HFFc6 (cell line): ENCODE results near the gene PRSS8. TPM values are rescaled to one million over a fixed set of nuclear protein-coding genes. Genes with fewer than 3 reads are reported as not detected.

Experiments
- DNase-seq: peaks from one replicate; pipeline ENCODE4 v3.0.0-alpha.2; 2018
- H3K27ac Mint-ChIP-seq: 2 replicates; pipeline ENCODE4 v1.8.0; 2020; ENCODE audit warnings: mild to moderate bottlenecking, mixed read lengths
- H3K27me3 Mint-ChIP-seq: 2 replicates; pipeline ENCODE4 v1.8.0; 2021; ENCODE audit warnings: mild to moderate bottlenecking, moderate library complexity, mixed read lengths; ENCODE audit not compliant: insufficient read depth
- H3K36me3 Mint-ChIP-seq: 2 replicates; pipeline ENCODE4 v1.8.0; 2021; ENCODE audit warnings: low read depth, mixed read lengths
- H3K4me1 Mint-ChIP-seq: 2 replicates; pipeline ENCODE4 v1.8.0; 2020; ENCODE audit warnings: low read depth, mixed read lengths
- H3K4me3 Mint-ChIP-seq: 2 replicates; pipeline ENCODE4 v1.8.0; 2020; ENCODE audit warnings: mild to moderate bottlenecking, moderate library complexity, mixed read lengths
- H3K9me3 Mint-ChIP-seq: 2 replicates; pipeline ENCODE4 v1.8.0; 2020; ENCODE audit warnings: mild to moderate bottlenecking, mixed read lengths
- CTCF ChIP-seq: fragments of 200-600 bp; sonication (generic); IDR thresholded peaks from 2 replicates; pipeline ENCODE4 v1.5.0; 2021; ENCODE audit warnings: antibody characterized with exemption, mild to moderate bottlenecking
- total RNA-seq, 6 experiments: library from RNA; stranded (reverse); fragmentation: NEBNext Ultra II Directional; extraction: Animal tissue kit (Norgen Biotek cat#: 25700); gene quantifications; 2 replicates in 1 of 6; 3 replicates in 5 of 6; pipeline ENCODE4 v1.2.3, GENCODE V29; 2021

The PRSS8 gene
- total RNA-seq, 6 experiments from 2014 or later = not detected

- Mint-ChIP-seq H3K4me3 (no peak within 1 kb of the TSS), H3K4me1 (peaks cover 22% of the 10 kb centered on the region), H3K27ac (peak within 1 kb of the TSS; percentile 13; the same call in 1 of the 2 replicates), H3K9me3 (no peaks in the 10 kb centered on the region), H3K36me3 (peaks cover 6% of the 10 kb centered on the region), H3K27me3 (peaks cover 3% of the 10 kb centered on the region)
- no peak for TF ChIP-seq CTCF
- no peak for DNase-seq
Observed at GRCh38 chr16:31088459-31089183, 46.9 kb downstream of the PRSS8 start, which contains the start of gene PRSS53. Gene PRSS53, minus strand, starts transcription at chr16:31088943. Its CDS starts 134 bp downstream, at chr16:31088809.

DNA sequence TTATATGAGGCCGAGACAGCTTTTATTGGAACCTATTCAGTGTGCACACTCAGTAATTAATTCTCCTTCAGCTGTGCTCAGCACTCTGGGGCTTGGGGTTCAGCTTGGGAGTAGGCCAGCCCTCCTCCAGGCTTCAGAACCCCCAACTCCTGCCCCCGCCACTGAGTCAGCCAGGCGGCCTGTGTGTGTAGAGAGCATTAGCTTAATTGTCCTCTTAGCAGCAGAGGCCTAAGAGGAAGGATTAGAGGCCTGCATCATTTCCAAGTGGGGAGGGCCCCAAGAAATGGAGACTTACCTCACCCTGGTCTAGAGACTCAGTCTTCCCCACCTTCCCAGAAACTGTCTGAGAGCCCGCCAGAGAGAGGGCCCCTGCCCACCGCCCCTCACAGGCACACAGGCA lies 47.6 kb downstream of the PRSS8 start:
- Mint-ChIP-seq H3K27me3 (peaks cover 3% of the 10 kb centered on the region), H3K4me1 (peaks cover 17% of the 10 kb centered on the region), H3K36me3 (peaks cover 6% of the 10 kb centered on the region), H3K27ac (no peak overlapping the region), H3K4me3 (no peak overlapping the region), H3K9me3 (no peaks in the 10 kb centered on the region)
- TF ChIP-seq CTCF = no peak
- no peak for DNase-seq

DNA sequence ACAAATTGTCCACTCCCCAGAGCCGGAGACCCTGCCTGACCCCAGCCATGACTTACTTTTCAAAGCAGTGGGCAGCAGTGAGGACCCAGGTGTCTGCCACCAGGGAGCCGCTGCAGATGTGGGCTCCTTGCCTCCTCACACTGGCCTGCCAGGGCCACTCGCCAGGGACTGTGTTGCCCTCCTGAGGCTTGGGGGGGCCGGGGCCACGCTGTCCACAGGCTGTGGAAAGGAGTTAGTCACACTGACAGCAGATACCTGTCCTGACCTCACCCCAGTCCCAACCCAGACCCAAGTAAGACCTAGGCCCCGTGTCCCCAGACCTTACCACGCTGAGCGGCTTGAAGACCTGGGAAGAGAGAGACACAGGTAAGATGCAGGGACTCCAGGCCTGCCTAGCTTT lies 48.0 kb downstream of the PRSS8 start:
- no peak overlapping the region for H3K27ac Mint-ChIP-seq
- no peak overlapping the region for H3K4me3 Mint-ChIP-seq
- peaks cover 6% of the 10 kb centered on the region for H3K36me3 Mint-ChIP-seq
- DNase-seq = no peak
- H3K9me3 Mint-ChIP-seq = no peaks in the 10 kb centered on the region
- no peak for TF ChIP-seq CTCF
- peaks cover 14% of the 10 kb centered on the region for H3K4me1 Mint-ChIP-seq
- H3K27me3 Mint-ChIP-seq = peaks cover 3% of the 10 kb centered on the region

- no peak for TF ChIP-seq CTCF
- no peak for DNase-seq
- H3K27me3 Mint-ChIP-seq = peaks cover 3% of the 10 kb centered on the region
- H3K27ac Mint-ChIP-seq = no peak overlapping the region
- peaks cover 10% of the 10 kb centered on the region for H3K4me1 Mint-ChIP-seq
- H3K36me3 Mint-ChIP-seq = peaks cover 6% of the 10 kb centered on the region
- no peaks in the 10 kb centered on the region for H3K9me3 Mint-ChIP-seq
- H3K4me3 Mint-ChIP-seq = no peak overlapping the region
Observed at GRCh38 chr16:31086629-31086906, 49.0 kb downstream of the PRSS8 start.

DNA sequence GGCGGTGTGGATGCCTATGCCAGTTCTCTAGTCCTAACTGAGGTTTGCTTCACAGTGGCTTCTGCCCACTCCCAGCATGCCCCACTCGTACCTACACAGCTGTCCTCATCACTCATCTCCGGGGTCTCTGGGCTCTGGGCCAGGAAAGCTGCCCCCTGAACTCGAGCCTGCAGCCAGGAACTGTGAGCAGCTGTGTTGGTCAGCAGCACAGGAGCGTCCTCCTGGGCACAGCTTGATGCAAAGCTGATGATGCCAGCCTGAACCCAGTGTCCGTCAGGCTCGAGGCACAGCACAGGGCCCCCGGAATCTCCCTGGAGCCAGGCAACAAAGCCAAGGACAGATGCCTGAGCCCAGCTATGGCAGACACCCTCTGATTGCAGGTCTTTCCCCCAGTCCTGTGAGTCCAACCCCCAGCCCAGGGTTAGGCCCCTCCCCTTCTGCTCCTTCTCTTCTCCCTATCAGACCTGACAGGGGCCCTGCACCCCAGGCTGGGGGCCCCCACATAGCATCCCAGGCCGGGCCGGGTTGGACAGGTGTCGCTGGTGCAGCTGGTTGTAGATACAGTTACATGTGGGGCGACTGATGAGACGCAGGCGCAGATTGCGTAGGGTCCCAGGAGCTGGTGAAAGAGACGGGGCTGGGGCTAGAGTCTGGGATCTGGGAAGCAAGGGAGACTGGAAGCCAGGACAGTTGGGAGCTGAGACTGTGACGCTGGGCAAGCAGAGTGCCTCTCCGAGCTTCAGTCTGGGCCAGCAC lies 49.5 kb downstream of the PRSS8 start:
- Mint-ChIP-seq H3K27me3 (peaks cover 3% of the 10 kb centered on the region), H3K27ac (no peak overlapping the region; the same call in 1 of the 2 replicates), H3K36me3 (peaks cover 6% of the 10 kb centered on the region), H3K4me1 (peaks cover 8% of the 10 kb centered on the region), H3K4me3 (no peak overlapping the region), H3K9me3 (no peaks in the 10 kb centered on the region)
- TF ChIP-seq CTCF = no peak
- DNase-seq = no peak
